Measurements from ENCODE around the gene FBXL17.

The FBXL17 gene

GRCh38 chr5:107933326-107933725, 448.6 kb downstream of the FBXL17 start:
- Histone ChIP-seq H3K27me3 (ENCODE audit: control insufficient read depth, insufficient read depth, low read length) (no peaks in the 10 kb centered on the region), H3K9ac (ENCODE audit: low read depth, low read length) (no peak overlapping the region), H3K4me1 (ENCODE audit: control insufficient read depth, insufficient read depth, low read length) (peaks cover 11% of the 10 kb centered on the region), H3K9me3 (ENCODE audit: control insufficient read depth, insufficient read depth, low read length) (no peaks in the 10 kb centered on the region), H3K4me3 (ENCODE audit: low read depth, low read length) (no peak overlapping the region), H3K36me3 (ENCODE audit: control insufficient read depth, insufficient read depth, low read length) (no peaks in the 10 kb centered on the region)

DNA sequence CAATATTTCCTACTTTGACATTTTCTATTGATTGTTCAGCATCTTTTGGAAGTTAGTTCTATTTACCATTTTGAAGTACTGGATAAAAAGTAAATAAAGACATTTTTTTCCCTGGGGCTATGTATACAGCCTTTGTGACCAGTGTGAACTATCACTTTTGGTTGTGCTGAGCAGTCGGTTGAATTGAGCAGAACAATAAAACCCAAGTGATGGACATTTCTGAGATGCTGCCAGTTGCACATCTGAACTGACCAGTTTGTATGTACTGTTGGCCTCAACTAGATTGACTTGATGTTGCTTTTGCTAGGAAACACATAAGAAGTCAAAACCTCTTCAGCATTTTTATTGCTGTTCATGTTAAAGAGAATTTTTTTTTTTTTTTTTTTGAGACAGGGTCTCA, 451.0 kb downstream of the FBXL17 start:
- H3K4me1 ChIP-seq (ENCODE audit: control insufficient read depth, insufficient read depth, low read length): peaks cover 11% of the 10 kb centered on the region

DNA sequence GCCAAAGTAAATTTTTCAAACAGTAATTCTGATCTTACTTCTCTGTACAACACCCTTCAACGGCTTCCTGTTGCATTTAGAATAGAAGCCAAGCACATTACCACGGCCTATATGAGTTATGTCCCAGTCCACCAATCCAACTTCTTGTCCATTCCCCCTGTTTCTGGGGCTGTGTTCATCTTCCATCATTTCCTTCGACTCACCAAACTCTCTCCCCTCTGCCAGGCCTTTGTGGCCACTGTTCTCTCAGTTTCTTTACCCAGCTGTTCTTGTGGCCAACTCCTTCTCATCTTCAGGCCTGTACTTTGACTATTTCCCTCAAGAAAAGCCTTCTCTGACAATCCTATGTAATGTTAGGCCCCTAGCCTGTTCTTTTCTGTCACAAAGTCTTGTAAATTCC, 451.8 kb downstream of the FBXL17 start:
- no peak overlapping the region for H3K9ac ChIP-seq (ENCODE audit: low read depth, low read length)
- H3K27me3 ChIP-seq (ENCODE audit: control insufficient read depth, insufficient read depth, low read length): no peaks in the 10 kb centered on the region
- no peaks in the 10 kb centered on the region for H3K36me3 ChIP-seq (ENCODE audit: control insufficient read depth, insufficient read depth, low read length)
- peaks cover 9% of the 10 kb centered on the region for H3K4me1 ChIP-seq (ENCODE audit: control insufficient read depth, insufficient read depth, low read length)
- no peak overlapping the region for H3K4me3 ChIP-seq (ENCODE audit: low read depth, low read length)
- H3K9me3 ChIP-seq (ENCODE audit: control insufficient read depth, insufficient read depth, low read length): no peaks in the 10 kb centered on the region

More for the DNA sequence above, 451.0 kb downstream of the FBXL17 start:
- H3K36me3 ChIP-seq (ENCODE audit: control insufficient read depth, insufficient read depth, low read length): no peaks in the 10 kb centered on the region
- no peaks in the 10 kb centered on the region for H3K9me3 ChIP-seq (ENCODE audit: control insufficient read depth, insufficient read depth, low read length)
- no peaks in the 10 kb centered on the region for H3K27me3 ChIP-seq (ENCODE audit: control insufficient read depth, insufficient read depth, low read length)
- H3K9ac ChIP-seq (ENCODE audit: low read depth, low read length): no peak overlapping the region
- no peak overlapping the region for H3K4me3 ChIP-seq (ENCODE audit: low read depth, low read length)

DNA sequence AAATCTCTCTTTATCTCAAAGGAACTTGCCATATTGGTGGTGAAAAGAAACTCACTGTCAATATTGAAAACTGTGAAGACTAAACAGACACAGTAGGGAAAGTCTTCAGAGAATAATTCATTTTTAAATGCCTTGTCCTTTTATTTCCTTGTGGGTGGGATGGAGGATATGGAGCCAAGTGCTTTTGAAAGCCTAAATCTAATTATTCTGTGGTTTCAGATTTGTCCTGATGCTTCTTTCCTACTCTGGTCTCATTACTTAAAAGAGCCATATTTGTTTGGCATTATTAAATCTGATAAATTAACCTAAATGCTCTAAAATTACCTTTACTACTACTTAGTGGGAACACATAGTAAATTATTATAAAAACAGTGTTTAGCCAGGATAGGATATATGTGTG, 452.8 kb downstream of the FBXL17 start:
- Histone ChIP-seq H3K27me3 (ENCODE audit: control insufficient read depth, insufficient read depth, low read length) (no peaks in the 10 kb centered on the region), H3K4me3 (ENCODE audit: low read depth, low read length) (no peak overlapping the region), H3K9ac (ENCODE audit: low read depth, low read length) (no peak overlapping the region), H3K36me3 (ENCODE audit: control insufficient read depth, insufficient read depth, low read length) (no peaks in the 10 kb centered on the region), H3K9me3 (ENCODE audit: control insufficient read depth, insufficient read depth, low read length) (no peaks in the 10 kb centered on the region), H3K4me1 (ENCODE audit: control insufficient read depth, insufficient read depth, low read length) (peaks cover 9% of the 10 kb centered on the region)

DNA sequence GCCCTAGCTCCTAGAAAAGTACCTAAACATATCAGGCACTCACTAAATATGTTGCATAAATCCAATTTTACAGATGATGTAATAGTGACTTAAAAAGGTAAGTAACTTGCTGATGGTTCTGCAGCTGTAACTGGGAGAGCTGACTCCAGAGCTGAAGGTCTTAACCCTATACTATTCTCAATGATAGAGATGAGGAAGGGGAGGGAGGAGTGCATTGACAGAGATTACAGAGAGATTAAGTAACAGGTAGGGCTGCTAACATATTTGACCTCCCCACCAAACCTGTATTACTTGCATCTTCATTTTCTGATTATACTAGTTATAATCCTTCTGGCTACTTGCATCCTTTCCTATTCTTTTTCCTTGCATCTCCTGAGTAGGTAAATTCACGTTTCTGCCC, 455.8 kb downstream of the FBXL17 start:
- Histone ChIP-seq H3K9me3 (ENCODE audit: control insufficient read depth, insufficient read depth, low read length) (no peaks in the 10 kb centered on the region), H3K27me3 (ENCODE audit: control insufficient read depth, insufficient read depth, low read length) (no peaks in the 10 kb centered on the region), H3K4me1 (ENCODE audit: control insufficient read depth, insufficient read depth, low read length) (no peaks in the 10 kb centered on the region), H3K4me3 (ENCODE audit: low read depth, low read length) (no peak overlapping the region), H3K9ac (ENCODE audit: low read depth, low read length) (no peak overlapping the region), H3K36me3 (ENCODE audit: control insufficient read depth, insufficient read depth, low read length) (no peaks in the 10 kb centered on the region)

DNA sequence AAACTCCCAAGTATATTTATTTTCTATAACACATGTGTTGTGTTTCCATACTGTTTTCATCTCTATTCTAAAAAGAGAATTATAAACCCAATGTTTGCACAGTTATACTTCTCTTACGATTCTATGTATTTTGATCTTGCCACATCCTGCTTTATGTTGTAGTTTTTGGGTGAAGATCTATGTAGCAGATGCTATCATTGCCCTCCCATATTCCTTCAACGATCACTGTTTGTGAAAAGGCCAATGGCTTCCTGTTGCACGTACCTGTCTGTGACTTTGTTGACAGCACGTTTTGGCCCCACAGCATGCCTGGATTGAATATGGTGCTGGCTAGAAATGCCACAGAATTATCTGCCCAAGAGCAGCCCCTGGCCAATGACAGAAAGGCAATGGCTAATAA, 456.7 kb downstream of the FBXL17 start:
- H3K27me3 ChIP-seq (ENCODE audit: control insufficient read depth, insufficient read depth, low read length): no peaks in the 10 kb centered on the region
- no peak overlapping the region for H3K4me3 ChIP-seq (ENCODE audit: low read depth, low read length)
- H3K9me3 ChIP-seq (ENCODE audit: control insufficient read depth, insufficient read depth, low read length): no peaks in the 10 kb centered on the region
- no peak overlapping the region for H3K9ac ChIP-seq (ENCODE audit: low read depth, low read length)
- no peaks in the 10 kb centered on the region for H3K4me1 ChIP-seq (ENCODE audit: control insufficient read depth, insufficient read depth, low read length)
- no peaks in the 10 kb centered on the region for H3K36me3 ChIP-seq (ENCODE audit: control insufficient read depth, insufficient read depth, low read length)

GRCh38 chr5:107919969-107920368, 461.9 kb downstream of the FBXL17 start:
- Histone ChIP-seq H3K9ac (ENCODE audit: low read depth, low read length) (no peak overlapping the region), H3K4me1 (ENCODE audit: control insufficient read depth, insufficient read depth, low read length) (no peaks in the 10 kb centered on the region), H3K27me3 (ENCODE audit: control insufficient read depth, insufficient read depth, low read length) (no peaks in the 10 kb centered on the region), H3K4me3 (ENCODE audit: low read depth, low read length) (no peak overlapping the region), H3K9me3 (ENCODE audit: control insufficient read depth, insufficient read depth, low read length) (no peaks in the 10 kb centered on the region), H3K36me3 (ENCODE audit: control insufficient read depth, insufficient read depth, low read length) (no peaks in the 10 kb centered on the region)

DNA sequence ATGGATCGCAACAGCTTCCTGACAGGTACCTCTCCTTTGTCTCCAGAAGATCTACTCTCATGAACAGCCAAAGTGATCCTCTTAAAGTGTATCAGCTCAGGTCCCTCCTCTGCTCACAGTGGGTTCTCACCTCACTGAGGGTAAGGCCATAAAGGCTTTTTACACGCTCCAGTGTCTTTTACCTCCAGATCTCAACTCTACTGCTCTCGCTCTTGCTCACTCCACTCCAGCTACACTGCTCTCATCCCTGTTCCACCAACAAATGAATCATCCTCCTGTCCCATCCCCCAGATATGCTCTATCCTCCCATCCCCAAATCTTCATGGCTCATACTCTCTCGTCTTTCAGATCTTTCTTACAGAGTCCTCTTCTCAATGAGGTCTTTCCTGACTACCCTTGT, 462.5 kb downstream of the FBXL17 start:
- Histone ChIP-seq H3K9ac (ENCODE audit: low read depth, low read length) (no peak overlapping the region), H3K4me1 (ENCODE audit: control insufficient read depth, insufficient read depth, low read length) (no peaks in the 10 kb centered on the region), H3K9me3 (ENCODE audit: control insufficient read depth, insufficient read depth, low read length) (no peaks in the 10 kb centered on the region), H3K36me3 (ENCODE audit: control insufficient read depth, insufficient read depth, low read length) (no peaks in the 10 kb centered on the region), H3K27me3 (ENCODE audit: control insufficient read depth, insufficient read depth, low read length) (no peaks in the 10 kb centered on the region), H3K4me3 (ENCODE audit: low read depth, low read length) (no peak overlapping the region)

GRCh38 chr5:107917983-107918382, 463.9 kb downstream of the FBXL17 start:
- Histone ChIP-seq H3K9ac (ENCODE audit: low read depth, low read length) (no peak overlapping the region), H3K4me3 (ENCODE audit: low read depth, low read length) (no peak overlapping the region), H3K27me3 (ENCODE audit: control insufficient read depth, insufficient read depth, low read length) (no peaks in the 10 kb centered on the region), H3K36me3 (ENCODE audit: control insufficient read depth, insufficient read depth, low read length) (no peaks in the 10 kb centered on the region), H3K4me1 (ENCODE audit: control insufficient read depth, insufficient read depth, low read length) (no peaks in the 10 kb centered on the region), H3K9me3 (ENCODE audit: control insufficient read depth, insufficient read depth, low read length) (no peaks in the 10 kb centered on the region)

- H3K4me3 ChIP-seq (ENCODE audit: low read depth, low read length): no peak overlapping the region
- no peaks in the 10 kb centered on the region for H3K36me3 ChIP-seq (ENCODE audit: control insufficient read depth, insufficient read depth, low read length)
- H3K27me3 ChIP-seq (ENCODE audit: control insufficient read depth, insufficient read depth, low read length): no peaks in the 10 kb centered on the region
- no peak overlapping the region for H3K9ac ChIP-seq (ENCODE audit: low read depth, low read length)
- no peaks in the 10 kb centered on the region for H3K4me1 ChIP-seq (ENCODE audit: control insufficient read depth, insufficient read depth, low read length)
- H3K9me3 ChIP-seq (ENCODE audit: control insufficient read depth, insufficient read depth, low read length): no peaks in the 10 kb centered on the region
These were observed 464.9 kb downstream of the FBXL17 start for GRCh38 chr5:107916731-107917725.

DNA sequence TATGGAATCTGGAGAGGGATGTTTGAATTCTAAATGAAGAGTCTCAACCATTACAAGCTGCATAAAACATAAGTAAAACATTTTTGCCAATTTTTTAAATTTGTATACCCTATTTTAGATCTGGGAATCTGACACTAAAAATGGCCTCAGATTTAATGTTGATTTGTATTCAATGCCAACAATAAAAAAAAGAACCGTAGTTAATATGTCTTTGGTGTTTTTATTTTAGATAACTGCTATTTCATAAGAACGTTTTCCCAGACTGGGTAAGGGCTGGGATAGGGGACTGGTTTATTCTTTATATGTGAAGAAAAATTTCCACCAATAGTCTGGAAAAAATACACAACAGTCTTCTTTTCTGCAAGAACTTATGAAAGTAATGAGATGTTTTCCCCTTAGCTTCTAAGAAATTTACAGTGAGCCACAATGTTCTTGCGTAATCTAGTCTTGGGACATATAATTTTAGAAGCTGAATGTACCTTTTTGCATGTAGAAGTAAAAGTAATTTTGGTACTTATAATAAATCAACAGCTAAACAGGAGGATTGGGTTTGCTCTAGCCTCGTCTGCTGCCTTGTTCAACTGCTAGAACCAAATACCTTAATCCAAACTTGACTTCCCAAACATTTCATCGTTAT, 466.6 kb downstream of the FBXL17 start:
- Histone ChIP-seq H3K36me3 (ENCODE audit: control insufficient read depth, insufficient read depth, low read length) (no peaks in the 10 kb centered on the region), H3K4me3 (ENCODE audit: low read depth, low read length) (no peak overlapping the region), H3K4me1 (ENCODE audit: control insufficient read depth, insufficient read depth, low read length) (no peaks in the 10 kb centered on the region), H3K9ac (ENCODE audit: low read depth, low read length) (no peak overlapping the region), H3K27me3 (ENCODE audit: control insufficient read depth, insufficient read depth, low read length) (no peaks in the 10 kb centered on the region), H3K9me3 (ENCODE audit: control insufficient read depth, insufficient read depth, low read length) (no peaks in the 10 kb centered on the region)

DNA sequence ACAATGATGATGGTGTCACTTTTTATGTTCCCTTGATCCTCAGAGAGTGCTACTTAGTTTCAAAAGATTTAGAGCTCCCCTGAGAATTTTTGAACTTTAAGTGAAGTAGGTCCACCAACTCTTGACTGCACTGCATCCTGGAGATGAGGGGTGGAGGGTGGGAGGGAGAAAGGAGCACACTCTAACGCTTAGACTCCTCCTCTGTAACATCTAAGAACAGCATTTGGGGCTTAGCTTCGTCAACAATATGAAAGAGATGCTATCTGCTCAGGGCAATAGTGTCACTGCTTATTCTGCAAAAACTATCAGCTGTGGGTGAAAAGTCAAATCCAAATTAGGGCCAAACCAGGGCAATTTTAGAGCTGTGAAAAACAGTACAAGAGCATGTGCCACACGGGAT, 468.4 kb downstream of the FBXL17 start:
- Histone ChIP-seq H3K27me3 (ENCODE audit: control insufficient read depth, insufficient read depth, low read length) (no peaks in the 10 kb centered on the region), H3K9me3 (ENCODE audit: control insufficient read depth, insufficient read depth, low read length) (no peaks in the 10 kb centered on the region), H3K36me3 (ENCODE audit: control insufficient read depth, insufficient read depth, low read length) (no peaks in the 10 kb centered on the region), H3K4me3 (ENCODE audit: low read depth, low read length) (no peak overlapping the region), H3K4me1 (ENCODE audit: control insufficient read depth, insufficient read depth, low read length) (no peaks in the 10 kb centered on the region), H3K9ac (ENCODE audit: low read depth, low read length) (no peak overlapping the region)

Measured in iPS-15b (cell line).